DMS 273 treated with DMSO at 0.1 percent for 48 hours (cell line): ENCODE measurements around the gene CT45A7.
"Not testable (repeated sequence)": the region's sequence is repeated elsewhere in the genome, so short reads cannot be mapped to it uniquely, and the experiment has no call there.

ENCODE experiments used
- DNase-seq: peaks from one replicate; lab custom pipeline; 2025; lab: John Stamatoyannopoulos, UW

The CT45A7 gene

GRCh38 chrX:135837180-135837579 lies at the start of gene CT45A7:
TSS of gene CT45A7 (minus strand) at chrX:135837280. CDS start at chrX:135833533, 3,747 bp downstream.
- DNase-seq, result not testable (repeated sequence)

DNA sequence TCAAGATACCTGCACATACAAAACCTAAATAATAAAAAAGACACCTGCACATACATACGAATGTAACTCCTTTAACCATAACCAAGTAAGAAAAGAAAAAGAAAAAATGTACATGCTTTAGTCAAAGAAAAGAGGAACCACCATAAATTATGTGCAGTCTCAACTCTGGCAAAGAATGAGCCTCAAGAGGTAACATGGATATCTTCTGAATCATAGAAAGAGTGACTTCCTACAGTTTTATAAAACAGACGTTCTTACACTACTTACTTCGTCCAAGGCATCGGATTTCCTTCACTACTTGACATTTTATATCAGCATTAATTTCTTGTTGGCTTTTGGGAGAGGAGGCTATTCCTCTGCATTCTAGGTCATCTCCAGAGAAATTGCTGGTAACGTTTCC lies 45.7 kb upstream of the CT45A7 start:
- DNase-seq, result not testable (repeated sequence)

DNA sequence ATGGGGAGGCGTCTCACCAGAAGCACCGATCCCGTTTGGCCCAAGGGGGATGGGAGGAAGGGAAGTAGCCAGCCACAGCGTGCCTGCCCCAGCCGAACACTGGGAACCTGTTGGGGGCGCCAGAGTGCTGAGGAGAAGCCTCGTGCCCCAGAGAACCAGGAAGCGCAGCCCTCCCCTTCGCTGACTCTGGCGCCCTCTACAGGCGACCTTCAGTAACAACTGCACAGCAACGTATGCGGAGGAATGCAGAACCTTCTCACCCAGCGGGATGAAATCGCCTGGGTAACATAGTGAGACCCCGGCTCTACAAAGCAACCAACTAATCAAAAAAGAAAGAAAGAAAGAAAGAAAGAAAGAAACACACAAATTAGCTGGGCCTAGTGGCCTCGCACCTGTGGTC lies 34.6 kb upstream of the CT45A7 start, which contains the start of gene CT45A9:
Gene CT45A9 (minus strand): TSS at position 101 of the 400 bp plus-strand sequence. CDS start 3,751 bp downstream, outside the sequence.
- not testable (repeated sequence) for DNase-seq

GRCh38 chrX:135854438-135854837 lies 17.4 kb upstream of the CT45A7 start, which contains the start of gene CT45A8:
TSS of gene CT45A8 (minus strand) at chrX:135854538. CDS start at chrX:135850783, 3,755 bp downstream.
- not testable (repeated sequence) for DNase-seq

GRCh38 chrX:135819912-135820311 lies 17.2 kb downstream of the CT45A7 start, which contains the start of gene CT45A2:
TSS of gene CT45A2 (minus strand) at chrX:135820012. CDS start at chrX:135816265, 3,747 bp downstream.
- not testable (repeated sequence) for DNase-seq

- not testable (repeated sequence) for DNase-seq
These were observed 34.4 kb downstream of the CT45A7 start, which contains the start of gene CT45A6 for GRCh38 chrX:135802687-135803086. TSS of gene CT45A6 (minus strand) at chrX:135802787. CDS start at chrX:135798993, 3,794 bp downstream.

DNA sequence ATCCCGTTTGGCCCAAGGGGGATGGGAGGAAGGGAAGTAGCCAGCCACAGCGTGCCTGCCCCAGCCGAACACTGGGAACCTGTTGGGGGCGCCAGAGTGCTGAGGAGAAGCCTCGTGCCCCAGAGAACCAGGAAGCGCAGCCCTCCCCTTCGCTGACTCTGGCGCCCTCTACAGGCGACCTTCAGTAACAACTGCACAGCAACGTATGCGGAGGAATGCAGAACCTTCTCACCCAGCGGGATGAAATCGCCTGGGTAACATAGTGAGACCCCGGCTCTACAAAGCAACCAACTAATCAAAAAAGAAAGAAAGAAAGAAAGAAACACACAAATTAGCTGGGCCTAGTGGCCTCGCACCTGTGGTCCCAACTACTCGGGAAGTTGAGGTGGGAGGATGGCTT lies 51.7 kb downstream of the CT45A7 start, which contains the start of gene CT45A5:
Gene CT45A5 (minus strand): TSS at position 101 of the 400 bp plus-strand sequence. CDS start 3,774 bp downstream, outside the sequence.
- DNase-seq, result not testable (repeated sequence)
